ENCODE data around the gene IL2RA. TPM values are rescaled to one million over a fixed set of nuclear protein-coding genes. Genes with fewer than 3 reads are reported as not detected.

Gene IL2RA
- total and polyA plus RNA-seq, 9 of the 15 experiments (the other 6 are each of a cell fraction or from before 2014, with no cell fraction given): 0.95 TPM; not detected in 8

- TF ChIP-seq POLR2G (IDR thresholded peaks at IDR 0.05; ENCODE audit: low read depth, low read length) (no peak), NR3C1 (CRISPR knock-in tag; IDR thresholded peaks at IDR 0.05) (no peak), DIDO1 (tag; IDR thresholded peaks at IDR 0.05; ENCODE audit: low read depth) (no peak), POLR2H (tag; IDR thresholded peaks at IDR 0.05; ENCODE audit: low read depth) (no peak), ZBTB8A (IDR thresholded peaks at IDR 0.05; ENCODE audit: partially characterized antibody) (no peak), ZBED1 (IDR thresholded peaks at IDR 0.05) (no peak), RBFOX2 (IDR thresholded peaks at IDR 0.05; ENCODE audit: low read depth, low read length) (no peak)
These were observed 62.6 kb downstream of the IL2RA start (continued) for GRCh38 chr10:5999440-6000165.

GRCh38 chr10:5996696-5997095 lies 65.5 kb downstream of the IL2RA start:
- 13% methylated on average over 4 of the region's 4 CpGs for WGBS (ENCODE audit: insufficient coverage, low coverage, missing lambda C conversion rate)
- DNase-seq (ENCODE audit: extremely low read depth in 1 of 4, low spot score in 3 of 4): no peak
- Histone ChIP-seq H3K27ac (ENCODE audit: extremely low read depth, low read depth, low read length) (no peak overlapping the region), H3K9me1 (ENCODE audit: control insufficient read depth, insufficient read depth, low read length) (no peaks in the 10 kb centered on the region), H3K4me2 (ENCODE audit: insufficient read depth, low read length) (no peak overlapping the region), H2AFZ (ENCODE audit: low read depth, low read length) (no peak overlapping the region), H3K27me3 (ENCODE audit: control insufficient read depth in 2 of 2, insufficient read depth in 2 of 2, low read length in 2 of 2) (peaks cover 12 to 19% of the 10 kb centered on the region in 2 experiments; a peak in 4 of 5 replicates), H3K4me1 (replicated peaks in 1 of 2; ENCODE audit: control insufficient read depth in 2 of 2, insufficient read depth in 2 of 2, low read length in 2 of 2) (peaks cover 0 to 4% of the 10 kb centered on the region in 2 experiments; a peak in 4 of 5 replicates), H3K9ac (ENCODE audit: insufficient read depth in 1 of 2, low read depth in 2 of 2, low read length in 2 of 2) (no peak overlapping the region), H3K9me3 (replicated peaks; ENCODE audit: control insufficient read depth, insufficient read depth, low read depth, low read length) (peaks cover 5% of the 10 kb centered on the region), H3K79me2 (ENCODE audit: control insufficient read depth, insufficient read depth, low read length) (no peaks in the 10 kb centered on the region), H3K4me3 (no peak overlapping the region), H4K20me1 (replicated peaks; ENCODE audit: control insufficient read depth, insufficient read depth, low read length) (no peaks in the 10 kb centered on the region), H3K36me3 (ENCODE audit: control insufficient read depth, insufficient read depth, low read length) (no peaks in the 10 kb centered on the region)
- ATAC-seq: no peak
- no peak for FAIRE-seq
- intact Hi-C loops (cut with micrococcal nuclease) (no loop called here), in situ Hi-C loops (cut with MboI) (no loop called here)
- no TSS peak for BruUV-seq (replicated peaks)
- POLR2A ChIA-PET: interaction anchor here (0.7 kb wide), 1 partner anchor 547 kb away, joined by 3 read pairs; no protein-coding TSS in a partner anchor
- TF ChIP-seq ADNP (tag; IDR thresholded peaks at IDR 0.05): no peak
- no peak for TF ChIP-seq ETS1 (conservative IDR thresholded peaks at IDR 0.05; ENCODE audit: control insufficient read depth, low read depth, low read length)
- TF ChIP-seq ARID1B (IDR thresholded peaks at IDR 0.05): no peak
- no peak for TF ChIP-seq ZNF316 (IDR thresholded peaks at IDR 0.05)
- TF ChIP-seq NFRKB (IDR thresholded peaks at IDR 0.05; ENCODE audit: low read depth): no peak
- no peak for TF ChIP-seq NR0B1 (IDR thresholded peaks at IDR 0.05; ENCODE audit: partially characterized antibody)
- no peak for TF ChIP-seq MYC (IDR thresholded peaks at IDR 0.05; ENCODE audit: low read depth, low read length)
- TF ChIP-seq MYC (CRISPR knock-in tag; IDR thresholded peaks at IDR 0.05; ENCODE audit: borderline replicate concordance, low read depth): no peak
- TF ChIP-seq ZNF57 (CRISPR knock-in tag; IDR thresholded peaks at IDR 0.05): no peak
- CTCF ChIA-PET (ENCODE audit: low intra/inter-chr PET ratio): no interaction called here
